Stimulated activated CD4-positive, alpha-beta T cell treated with anti-CD3 and anti-CD28 coated beads, Interleukin-15, amount 100 ng/mL, for 48 hours (primary cell): Measurements from ENCODE around the gene CES5A.
"Not testable (repeated sequence)": the region's sequence is repeated elsewhere in the genome, so short reads cannot be mapped to it uniquely, and the experiment has no call there.

Experiments used
- DNase-seq, 2 donors: peaks; one replicate each; pipeline ENCODE4 v3.0.0-alpha.2; 2020; ENCODE audit warnings: low read depth in 2 of 2

The CES5A gene

GRCh38 chr16:55829232-55829631 is 45.9 kb downstream of the CES5A start:
- DNase-seq: not testable (repeated sequence)

DNA sequence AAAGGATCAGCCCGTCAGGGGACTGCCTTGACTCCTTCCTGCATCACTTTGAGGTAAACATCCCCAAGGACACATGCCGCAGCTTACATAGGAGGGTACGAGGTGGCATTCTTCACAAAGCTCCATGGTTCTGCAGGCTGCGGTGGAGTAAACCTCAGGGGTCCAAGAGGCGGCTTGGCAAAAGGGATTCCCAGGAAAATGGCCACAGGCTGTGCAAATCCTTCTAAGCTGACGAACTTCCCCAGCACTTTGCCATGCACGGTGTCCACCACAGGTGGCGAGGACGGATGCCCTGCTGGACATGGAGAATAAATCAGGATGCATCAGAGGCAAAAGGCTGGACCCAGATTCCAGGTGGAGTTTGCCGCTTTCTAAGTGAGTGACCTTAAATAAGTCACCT is 46.5 kb downstream of the CES5A start:
- no peak for DNase-seq

- no peak for DNase-seq
Measured at GRCh38 chr16:55825115-55825728, 50.0 kb downstream of the CES5A start.

DNA sequence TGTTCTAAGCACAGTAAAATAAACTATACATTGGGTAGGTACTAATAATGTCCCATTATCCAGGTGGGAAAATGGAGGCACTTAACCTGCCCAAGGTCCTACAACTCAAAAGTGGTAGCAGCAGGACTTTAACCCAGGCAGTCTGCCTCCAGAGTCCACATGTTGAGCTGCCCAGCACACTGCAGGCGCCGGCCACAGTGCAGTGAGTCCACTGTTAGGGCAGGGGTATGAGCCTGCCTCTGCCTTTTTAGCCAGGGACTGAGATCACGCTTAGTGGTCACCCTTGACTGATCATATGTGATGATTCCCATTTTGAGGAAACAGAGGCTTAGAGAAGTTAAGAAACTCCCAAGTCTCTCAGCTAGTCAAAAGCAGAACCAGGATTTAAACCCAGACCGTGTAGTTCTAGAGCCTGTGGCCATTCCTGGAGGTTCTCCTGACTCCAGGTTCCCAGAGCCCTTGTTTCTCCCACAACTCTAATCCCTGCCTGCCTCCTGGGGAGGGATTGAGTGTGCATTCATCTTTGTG is 50.6 kb downstream of the CES5A start:
- no peak for DNase-seq

GRCh38 chr16:55822280-55822810 is 52.8 kb downstream of the CES5A start:
- no peak for DNase-seq

DNA sequence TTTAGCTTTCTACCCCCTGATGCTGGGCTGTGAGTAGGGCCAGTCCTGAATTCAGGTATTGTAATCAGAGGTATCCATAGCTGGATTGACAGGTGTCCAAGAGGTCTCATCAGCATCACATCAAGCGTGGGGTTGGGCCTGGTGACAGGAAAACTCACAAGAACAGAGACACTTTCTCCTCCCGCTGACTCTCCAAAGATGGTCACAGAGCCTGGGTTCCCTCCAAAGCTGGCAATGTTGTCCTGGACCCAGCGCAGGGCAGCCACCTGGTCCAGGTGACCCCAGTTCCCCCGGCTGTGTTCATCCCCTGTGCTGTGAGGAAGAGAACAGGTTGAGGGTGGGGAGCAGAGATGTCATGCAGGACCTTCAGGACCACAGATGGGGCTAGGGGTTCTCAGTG is 54.0 kb downstream of the CES5A start:
- DNase-seq: no peak

GRCh38 chr16:55820615-55821014 is 54.6 kb downstream of the CES5A start:
- DNase-seq: no peak

DNA sequence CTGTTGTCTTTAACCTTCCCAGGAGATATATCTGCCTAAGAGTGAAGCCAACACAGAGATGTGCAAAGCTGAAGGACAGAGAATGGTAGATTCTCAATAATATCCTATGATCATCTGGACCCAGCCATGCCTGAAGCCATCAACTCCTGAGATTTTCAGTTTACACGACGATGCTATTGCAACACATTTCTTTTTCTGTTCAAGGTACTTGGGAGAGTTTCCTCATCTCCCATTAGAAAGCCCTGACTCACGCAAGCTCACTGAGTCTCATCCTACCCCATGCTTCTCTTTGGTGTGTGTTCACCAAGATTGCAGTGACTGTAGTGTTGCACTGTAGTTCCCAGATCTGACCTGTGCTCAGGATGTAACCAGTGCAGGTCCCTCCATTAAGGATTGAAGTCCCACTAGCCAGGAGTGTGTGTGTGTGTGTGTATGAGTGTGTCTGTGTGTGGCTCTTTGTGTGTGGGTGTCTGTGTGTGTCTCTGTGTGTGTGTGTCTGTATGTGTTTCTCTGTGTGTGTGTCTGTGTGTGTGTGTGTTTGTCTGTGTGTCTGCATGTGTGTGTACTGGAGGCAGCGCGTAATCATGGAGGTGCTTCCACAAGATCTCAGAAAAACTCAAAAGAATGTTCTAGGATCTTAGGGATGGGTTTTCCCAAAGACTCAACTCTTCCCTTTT is 57.8 kb downstream of the CES5A start:
- DNase-seq: no peak

DNA sequence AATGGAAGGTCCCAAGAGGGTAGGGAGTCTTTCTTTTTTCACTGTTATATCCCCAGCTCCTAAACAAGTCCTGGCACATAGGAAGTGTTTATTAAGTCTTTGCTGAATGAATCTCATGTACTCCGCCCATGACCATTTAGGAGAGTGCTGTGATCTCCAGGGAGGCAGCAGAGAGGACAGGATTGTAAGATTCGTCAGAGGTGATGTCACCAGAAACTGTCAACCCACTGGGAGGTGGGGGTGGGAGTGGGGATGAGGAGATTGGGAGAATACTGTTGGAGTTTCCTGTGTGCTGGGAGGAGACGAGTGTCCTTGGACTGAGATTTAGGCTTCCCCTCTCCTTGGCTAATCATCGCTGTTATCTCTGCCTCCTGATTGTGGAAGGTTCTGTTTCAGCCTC is 59.0 kb downstream of the CES5A start:
- not testable (repeated sequence) for DNase-seq

GRCh38 chr16:55815320-55815719 is 59.9 kb downstream of the CES5A start:
- no peak for DNase-seq

- DNase-seq: not testable (repeated sequence)
Measured at GRCh38 chr16:55814174-55814573, 61.0 kb downstream of the CES5A start.

DNA sequence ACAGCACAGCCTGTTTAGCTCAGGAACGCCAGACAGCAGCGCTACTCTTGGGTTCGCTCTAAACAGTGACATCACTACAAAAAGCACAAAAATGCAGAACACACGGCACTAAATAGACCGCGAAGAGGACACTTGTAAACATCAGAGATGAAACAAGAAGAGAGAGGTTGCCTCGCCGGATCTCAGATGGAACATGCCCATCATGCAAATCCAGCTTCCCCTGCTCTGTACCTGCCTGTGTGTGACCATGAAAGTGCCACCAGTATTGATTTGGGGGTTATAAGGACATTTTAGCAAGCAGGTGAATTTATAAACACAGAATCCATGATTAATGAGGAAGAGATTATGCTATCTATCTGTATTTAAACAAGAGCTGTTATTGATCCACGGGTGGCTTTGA is 61.4 kb downstream of the CES5A start:
- not testable (repeated sequence) for DNase-seq

- DNase-seq: no peak
Measured at GRCh38 chr16:55812951-55813350, 62.2 kb downstream of the CES5A start.

DNA sequence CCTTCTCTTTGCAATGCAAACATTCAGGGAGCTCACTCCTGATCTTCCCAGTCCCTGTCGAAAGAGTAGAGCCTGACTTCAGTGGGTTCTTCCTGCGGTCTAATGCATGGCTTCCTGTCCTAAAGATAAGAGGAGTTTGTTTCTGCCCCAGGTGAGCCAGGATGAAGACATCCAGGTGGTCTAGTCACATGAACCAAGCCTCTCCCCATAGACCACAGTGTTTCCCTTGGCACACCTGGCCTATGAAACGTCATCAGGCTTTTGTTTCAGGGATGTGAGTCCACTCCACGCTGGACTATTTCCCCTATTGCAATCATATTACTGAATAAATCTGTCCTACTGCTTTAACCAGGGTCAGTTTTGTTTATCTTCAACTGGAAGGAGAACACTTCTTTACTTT is 63.4 kb downstream of the CES5A start:
- no peak for DNase-seq

GRCh38 chr16:55810451-55810961 is 64.7 kb downstream of the CES5A start:
- no peak for DNase-seq

DNA sequence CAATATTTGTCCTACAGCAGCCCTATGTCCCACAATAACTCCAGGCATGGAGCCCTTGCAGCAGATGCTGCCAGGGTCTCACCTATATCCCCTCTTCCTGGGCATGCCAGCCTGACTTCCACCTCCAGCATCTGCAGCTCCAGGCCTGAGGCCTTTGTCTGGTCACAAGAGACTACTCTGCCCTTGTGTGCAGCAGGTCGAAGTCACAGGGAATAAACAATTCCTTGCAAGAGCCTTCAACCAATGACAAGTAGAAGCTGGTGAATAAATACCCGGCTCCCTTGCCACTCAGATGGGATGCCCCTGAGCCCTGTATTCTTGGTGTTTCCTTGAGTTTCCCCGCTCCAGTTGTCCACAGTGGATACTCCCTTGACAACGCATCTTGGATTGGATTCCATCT is 65.3 kb downstream of the CES5A start:
- no peak for DNase-seq

DNA sequence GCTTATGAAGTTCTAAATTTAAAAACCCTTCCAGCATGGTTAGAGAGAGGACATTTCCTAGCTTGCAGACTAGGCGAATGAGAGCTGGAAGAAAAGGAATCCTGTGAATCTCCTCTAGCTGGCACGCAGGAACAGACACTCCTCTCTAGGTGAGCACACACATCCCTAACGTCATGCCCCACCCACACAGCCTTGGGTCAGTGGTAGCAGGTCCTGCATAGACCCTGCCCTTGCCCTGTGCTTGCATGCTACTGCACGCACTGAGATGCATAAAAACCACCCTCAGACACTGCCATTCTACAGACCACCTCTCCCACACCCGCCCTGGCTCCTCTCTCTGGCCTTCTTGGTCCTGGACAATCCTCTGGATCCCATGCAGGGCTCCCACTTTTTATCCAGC is 65.8 kb downstream of the CES5A start:
- DNase-seq: no peak

DNA sequence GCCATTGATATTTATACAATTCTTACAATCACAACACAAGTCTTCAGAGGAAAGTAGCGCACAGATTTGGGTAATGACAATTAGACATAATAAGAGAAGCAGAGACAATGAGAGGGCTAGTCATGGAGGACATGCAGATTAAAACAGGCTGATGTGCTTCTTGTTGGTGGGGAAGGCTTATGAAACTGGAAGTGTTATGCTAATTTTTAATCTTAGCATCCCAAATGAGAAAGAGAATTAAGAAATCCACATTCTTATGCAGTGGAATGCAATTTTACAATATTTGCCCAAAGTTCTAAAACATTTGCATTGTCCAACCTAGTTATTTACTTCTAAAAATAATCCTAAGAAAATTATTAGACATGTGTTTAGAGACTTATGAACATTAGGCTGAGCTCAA is 66.9 kb downstream of the CES5A start:
- not testable (repeated sequence) for DNase-seq

GRCh38 chr16:55805104-55805503 is 70.1 kb downstream of the CES5A start:
- not testable (repeated sequence) for DNase-seq

DNA sequence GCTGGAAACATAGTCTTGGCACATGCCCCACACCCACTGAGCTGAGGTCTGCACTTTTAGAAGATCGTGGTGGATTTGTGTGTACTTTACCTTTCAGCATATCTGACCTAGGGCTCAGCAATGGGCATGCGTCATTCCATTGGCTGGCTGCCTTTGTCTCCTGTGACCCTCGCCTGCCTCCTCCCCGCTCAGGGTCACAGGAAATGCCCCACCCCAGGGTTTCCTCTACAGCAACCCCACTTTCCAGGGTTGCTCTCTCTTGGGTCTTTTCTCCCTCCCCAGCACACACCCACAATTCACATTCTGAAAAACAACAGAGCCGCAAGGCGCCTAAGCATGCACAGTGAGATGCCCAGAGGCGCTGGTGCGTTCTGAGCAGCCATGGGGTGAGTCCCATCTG is 71.5 kb downstream of the CES5A start:
- DNase-seq: not testable (repeated sequence)
